ENCODE measurements around the gene AATK.
A peak's percentile ranks its signal among the peaks of the same experiment; 100 is the strongest.

AATK gene

DNA sequence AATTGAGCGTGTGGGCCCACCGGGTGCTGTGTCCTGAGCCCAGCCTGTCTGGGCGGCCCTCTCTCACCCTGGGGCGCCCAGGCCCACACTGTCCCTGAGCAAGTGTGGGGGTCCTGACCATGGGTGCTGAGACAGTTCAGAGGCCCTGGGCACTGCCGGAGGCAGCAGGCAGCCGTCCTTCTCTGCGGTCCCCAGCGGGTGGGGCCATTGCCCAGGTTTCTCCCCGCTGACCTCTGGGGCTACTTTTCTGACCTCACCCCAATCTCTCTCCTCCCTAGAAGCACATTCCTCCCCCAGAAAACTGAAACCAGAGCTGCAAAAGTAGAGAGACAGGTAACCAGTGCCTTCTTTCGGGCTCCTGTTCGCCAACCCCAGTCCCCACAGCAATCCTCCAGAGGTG is 36.7 kb downstream of the AATK start:
- Histone ChIP-seq H3K27ac (ENCODE audit: low read depth in 2 of 2, low read length in 2 of 2) (peak overlapping the region in 1 of 2 donors; percentile 4), H3K4me1 (ENCODE audit: control insufficient read depth in 2 of 2, insufficient read depth in 2 of 2, low read length in 2 of 2) (peaks cover 2 to 20% of the 10 kb centered on the region in 2 donors), H3K27me3 (ENCODE audit: control insufficient read depth in 2 of 2, insufficient read depth in 2 of 2, low read length in 2 of 2) (no peaks in the 10 kb centered on the region), H3K9me3 (ENCODE audit: control insufficient read depth in 2 of 2, low read length in 2 of 2) (no peaks in the 10 kb centered on the region), H3K4me3 (ENCODE audit: low read length in 2 of 2) (no peak overlapping the region), H3K9ac (ENCODE audit: low read depth in 1 of 2, low read length in 2 of 2) (no peak overlapping the region), H3K36me3 (ENCODE audit: control insufficient read depth in 2 of 2, insufficient read depth in 2 of 2, low read length in 2 of 2) (no peaks in the 10 kb centered on the region)

- no peak overlapping the region for H3K9ac ChIP-seq (ENCODE audit: low read depth in 1 of 2, low read length in 2 of 2)
- no peak overlapping the region for H3K4me3 ChIP-seq (ENCODE audit: low read length in 2 of 2)
- no peaks in the 10 kb centered on the region for H3K36me3 ChIP-seq (ENCODE audit: control insufficient read depth in 2 of 2, insufficient read depth in 2 of 2, low read length in 2 of 2)
- no peak overlapping the region for H3K27ac ChIP-seq (ENCODE audit: low read depth in 2 of 2, low read length in 2 of 2)
- H3K4me1 ChIP-seq (ENCODE audit: control insufficient read depth in 2 of 2, insufficient read depth in 2 of 2, low read length in 2 of 2), result peaks cover 2 to 20% of the 10 kb centered on the region in 2 donors
- no peaks in the 10 kb centered on the region for H3K27me3 ChIP-seq (ENCODE audit: control insufficient read depth in 2 of 2, insufficient read depth in 2 of 2, low read length in 2 of 2)
- H3K9me3 ChIP-seq (ENCODE audit: control insufficient read depth in 2 of 2, low read length in 2 of 2), result no peaks in the 10 kb centered on the region
Measured at GRCh38 chr17:81128774-81129173, 37.2 kb downstream of the AATK start.

DNA sequence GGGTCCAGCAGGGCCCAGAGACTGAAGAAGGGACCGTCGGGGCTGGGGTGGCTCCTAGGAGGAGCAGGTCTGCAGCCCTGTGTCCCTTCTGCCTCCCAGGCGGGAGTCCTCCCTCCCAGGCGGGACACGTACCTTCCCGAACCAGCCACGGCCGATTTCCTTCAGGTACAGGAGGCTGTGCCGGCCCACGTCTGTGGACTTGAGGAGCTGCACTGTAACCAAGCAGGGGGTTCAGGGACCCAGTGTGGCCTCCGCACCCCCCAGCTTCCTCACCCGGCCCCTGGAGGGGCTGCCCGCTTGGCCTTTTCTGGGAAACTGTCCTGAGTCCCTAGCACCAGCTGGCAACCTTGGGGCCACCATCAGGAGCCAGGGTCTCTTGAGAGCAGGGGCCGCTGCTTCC is 37.7 kb downstream of the AATK start:
- Histone ChIP-seq H3K27me3 (ENCODE audit: control insufficient read depth in 2 of 2, insufficient read depth in 2 of 2, low read length in 2 of 2) (no peaks in the 10 kb centered on the region), H3K9ac (ENCODE audit: low read depth in 1 of 2, low read length in 2 of 2) (no peak overlapping the region), H3K9me3 (ENCODE audit: control insufficient read depth in 2 of 2, low read length in 2 of 2) (no peaks in the 10 kb centered on the region), H3K4me1 (ENCODE audit: control insufficient read depth in 2 of 2, insufficient read depth in 2 of 2, low read length in 2 of 2) (peaks cover 2 to 20% of the 10 kb centered on the region in 2 donors), H3K27ac (ENCODE audit: low read depth in 2 of 2, low read length in 2 of 2) (no peak overlapping the region), H3K4me3 (ENCODE audit: low read length in 2 of 2) (no peak overlapping the region), H3K36me3 (ENCODE audit: control insufficient read depth in 2 of 2, insufficient read depth in 2 of 2, low read length in 2 of 2) (no peaks in the 10 kb centered on the region)

- no peaks in the 10 kb centered on the region for H3K9me3 ChIP-seq (ENCODE audit: control insufficient read depth in 2 of 2, low read length in 2 of 2)
- H3K27me3 ChIP-seq (ENCODE audit: control insufficient read depth in 2 of 2, insufficient read depth in 2 of 2, low read length in 2 of 2), result no peaks in the 10 kb centered on the region
- no peak overlapping the region for H3K4me3 ChIP-seq (ENCODE audit: low read length in 2 of 2)
- no peak overlapping the region for H3K9ac ChIP-seq (ENCODE audit: low read depth in 1 of 2, low read length in 2 of 2)
- no peaks in the 10 kb centered on the region for H3K36me3 ChIP-seq (ENCODE audit: control insufficient read depth in 2 of 2, insufficient read depth in 2 of 2, low read length in 2 of 2)
- H3K4me1 ChIP-seq (ENCODE audit: control insufficient read depth in 2 of 2, insufficient read depth in 2 of 2, low read length in 2 of 2), result peaks cover 2 to 15% of the 10 kb centered on the region in 2 donors
- H3K27ac ChIP-seq (ENCODE audit: low read depth in 2 of 2, low read length in 2 of 2), result no peak overlapping the region
Measured at GRCh38 chr17:81127526-81128177, 38.4 kb downstream of the AATK start.

- H3K27ac ChIP-seq (ENCODE audit: low read depth in 2 of 2, low read length in 2 of 2), result no peak overlapping the region
- no peaks in the 10 kb centered on the region for H3K9me3 ChIP-seq (ENCODE audit: control insufficient read depth in 2 of 2, low read length in 2 of 2)
- no peaks in the 10 kb centered on the region for H3K36me3 ChIP-seq (ENCODE audit: control insufficient read depth in 2 of 2, insufficient read depth in 2 of 2, low read length in 2 of 2)
- H3K27me3 ChIP-seq (ENCODE audit: control insufficient read depth in 2 of 2, insufficient read depth in 2 of 2, low read length in 2 of 2), result no peaks in the 10 kb centered on the region
- peaks cover under 1 to 10% of the 10 kb centered on the region in 2 donors for H3K4me1 ChIP-seq (ENCODE audit: control insufficient read depth in 2 of 2, insufficient read depth in 2 of 2, low read length in 2 of 2)
- H3K4me3 ChIP-seq (ENCODE audit: low read length in 2 of 2), result no peak overlapping the region
- no peak overlapping the region for H3K9ac ChIP-seq (ENCODE audit: low read depth in 1 of 2, low read length in 2 of 2)
Measured at GRCh38 chr17:81127133-81127455, 38.9 kb downstream of the AATK start.

DNA sequence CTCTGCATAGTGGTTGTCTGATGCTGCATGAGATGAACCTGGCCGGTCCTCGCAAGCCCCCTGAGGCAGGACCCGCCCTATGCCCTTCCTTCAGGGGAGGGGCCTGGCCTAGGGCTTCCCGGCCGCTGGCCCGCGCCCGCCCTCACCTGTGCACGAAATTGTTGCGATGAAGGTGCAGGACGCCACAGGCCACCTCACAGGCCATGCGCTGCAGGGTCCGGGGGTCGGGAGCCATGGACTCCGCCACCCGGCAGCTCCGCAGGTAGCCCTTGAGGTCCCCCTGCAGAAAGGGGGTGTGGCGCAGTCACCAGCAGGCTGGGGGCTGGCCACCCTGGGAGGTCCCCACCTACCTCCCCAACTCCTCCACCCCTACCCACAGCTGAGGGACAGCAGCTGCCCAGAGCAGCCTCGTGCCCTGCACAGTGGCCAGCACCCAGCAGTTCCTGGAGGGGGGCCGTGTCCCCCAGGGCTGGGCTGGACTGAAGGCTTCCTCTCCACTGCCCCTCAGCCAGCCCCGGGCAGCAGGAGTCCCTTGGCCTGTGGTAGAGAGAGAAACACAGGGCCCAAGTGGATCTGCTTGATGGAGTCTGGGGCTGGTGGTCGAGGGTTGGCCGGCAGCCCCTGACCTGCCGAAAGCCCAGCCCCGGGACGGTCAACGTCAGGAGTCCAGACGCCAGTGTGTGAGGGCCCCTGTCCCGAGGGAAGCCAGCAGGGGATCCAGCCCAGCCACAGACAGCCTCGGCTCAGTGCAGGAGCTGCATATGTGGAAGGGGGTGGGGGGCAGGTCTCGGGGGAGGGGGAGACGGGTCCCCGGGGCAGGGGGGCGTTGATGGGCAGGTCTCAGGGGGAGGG is 39.5 kb downstream of the AATK start:
- H3K27ac ChIP-seq (ENCODE audit: low read depth in 2 of 2, low read length in 2 of 2), result no peak overlapping the region
- H3K27me3 ChIP-seq (ENCODE audit: control insufficient read depth in 2 of 2, insufficient read depth in 2 of 2, low read length in 2 of 2), result no peaks in the 10 kb centered on the region
- H3K4me3 ChIP-seq (ENCODE audit: low read length in 2 of 2), result no peak overlapping the region
- no peak overlapping the region for H3K9ac ChIP-seq (ENCODE audit: low read depth in 1 of 2, low read length in 2 of 2)
- no peaks in the 10 kb centered on the region for H3K36me3 ChIP-seq (ENCODE audit: control insufficient read depth in 2 of 2, insufficient read depth in 2 of 2, low read length in 2 of 2)
- no peaks in the 10 kb centered on the region for H3K9me3 ChIP-seq (ENCODE audit: control insufficient read depth in 2 of 2, low read length in 2 of 2)
- H3K4me1 ChIP-seq (ENCODE audit: control insufficient read depth in 2 of 2, insufficient read depth in 2 of 2, low read length in 2 of 2), result peaks cover 0 to 4% of the 10 kb centered on the region in 2 donors

DNA sequence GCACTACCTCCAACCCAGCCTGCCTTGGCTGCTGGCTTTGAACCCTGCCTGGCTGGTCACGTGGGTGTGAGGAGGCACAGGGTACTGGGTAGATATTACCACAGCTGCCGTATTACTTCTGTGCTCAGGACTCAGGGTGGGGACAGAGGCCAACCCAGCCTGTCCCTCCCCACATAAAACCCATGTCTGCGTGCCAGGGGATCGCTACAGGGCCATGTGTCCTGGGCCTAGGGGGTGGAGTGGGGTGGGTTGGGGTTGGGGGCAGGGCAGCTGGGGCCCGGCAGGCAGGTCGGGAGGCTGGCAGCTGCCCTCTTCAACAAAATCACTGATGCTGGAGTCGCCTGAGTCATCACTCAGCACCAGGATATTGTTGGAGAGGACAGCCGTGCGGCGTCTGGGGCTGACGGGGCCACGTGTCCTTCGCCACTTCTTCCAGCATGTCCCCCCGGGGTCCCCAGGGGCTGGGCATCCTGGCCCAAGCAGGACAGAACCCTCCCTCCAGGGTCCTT is 40.4 kb downstream of the AATK start:
- H3K27me3 ChIP-seq (ENCODE audit: control insufficient read depth in 2 of 2, insufficient read depth in 2 of 2, low read length in 2 of 2), result no peaks in the 10 kb centered on the region
- no peak overlapping the region for H3K27ac ChIP-seq (ENCODE audit: low read depth in 2 of 2, low read length in 2 of 2)

GRCh38 chr17:81124377-81124776 is 41.6 kb downstream of the AATK start:
- H3K4me3 ChIP-seq (ENCODE audit: low read length in 2 of 2), result no peak overlapping the region

More for the DNA sequence above, 40.4 kb downstream of the AATK start:
- H3K36me3 ChIP-seq (ENCODE audit: control insufficient read depth in 2 of 2, insufficient read depth in 2 of 2, low read length in 2 of 2), result no peaks in the 10 kb centered on the region
- no peaks in the 10 kb centered on the region for H3K9me3 ChIP-seq (ENCODE audit: control insufficient read depth in 2 of 2, low read length in 2 of 2)
- H3K4me1 ChIP-seq (ENCODE audit: control insufficient read depth in 2 of 2, insufficient read depth in 2 of 2, low read length in 2 of 2), result no peaks in the 10 kb centered on the region
- H3K9ac ChIP-seq (ENCODE audit: low read depth in 1 of 2, low read length in 2 of 2), result no peak overlapping the region
- H3K4me3 ChIP-seq (ENCODE audit: low read length in 2 of 2), result no peak overlapping the region

DNA sequence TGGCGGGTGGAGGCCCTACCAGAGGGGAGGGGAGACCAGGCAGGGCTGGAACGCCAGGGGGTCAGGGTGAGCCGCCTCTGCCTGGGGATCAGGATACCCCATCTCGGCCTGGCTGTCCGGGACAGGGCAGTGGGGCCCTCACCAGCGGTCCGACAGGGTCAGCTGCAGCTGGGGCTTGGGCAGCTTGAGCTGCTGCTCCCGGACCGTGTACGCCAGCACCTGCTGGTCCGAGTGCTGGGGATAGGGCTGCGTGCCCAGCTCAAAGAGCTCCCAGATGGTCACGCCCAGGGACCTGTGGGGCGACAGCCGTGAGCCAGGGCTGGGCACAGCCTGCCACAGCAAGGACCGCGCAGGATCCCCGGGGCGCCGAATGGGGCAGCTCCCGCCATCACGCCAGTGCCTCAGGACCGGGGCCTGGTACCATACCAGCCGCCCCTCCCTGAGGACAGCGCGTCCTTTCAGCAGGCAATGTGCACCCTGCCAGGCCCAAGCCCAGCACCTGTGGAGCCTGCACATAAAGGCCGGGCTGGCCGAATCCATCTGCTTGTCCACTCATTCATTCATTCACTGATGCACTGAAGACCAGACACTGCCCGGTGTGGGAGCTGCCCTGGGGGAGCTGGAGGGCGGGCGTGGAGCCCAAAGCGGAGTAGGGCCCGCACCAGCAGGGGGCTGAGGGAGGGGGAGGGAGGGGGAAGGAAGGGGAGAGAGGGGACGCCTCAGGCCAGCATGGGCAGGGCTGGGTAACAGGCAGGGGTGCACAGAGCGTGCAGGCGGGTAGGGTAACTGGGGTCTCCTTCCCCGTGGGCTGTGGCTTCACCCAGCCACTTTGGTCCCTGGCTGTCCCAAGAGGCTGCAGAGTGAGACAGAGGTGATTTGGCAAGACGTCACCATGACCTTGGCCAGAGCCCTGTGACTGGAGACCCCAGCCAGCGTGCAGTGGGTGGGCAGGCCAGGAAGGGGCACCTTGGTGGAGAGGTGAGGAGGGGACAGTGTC is 42.7 kb downstream of the AATK start:
- Histone ChIP-seq H3K4me3 (ENCODE audit: low read length in 2 of 2) (no peak overlapping the region), H3K27ac (ENCODE audit: low read depth in 2 of 2, low read length in 2 of 2) (no peak overlapping the region), H3K9me3 (ENCODE audit: control insufficient read depth in 2 of 2, low read length in 2 of 2) (no peaks in the 10 kb centered on the region), H3K4me1 (ENCODE audit: control insufficient read depth in 2 of 2, insufficient read depth in 2 of 2, low read length in 2 of 2) (peaks cover 3 to 5% of the 10 kb centered on the region in 2 donors), H3K36me3 (ENCODE audit: control insufficient read depth in 2 of 2, insufficient read depth in 2 of 2, low read length in 2 of 2) (no peaks in the 10 kb centered on the region), H3K9ac (ENCODE audit: low read depth in 1 of 2, low read length in 2 of 2) (no peak overlapping the region), H3K27me3 (ENCODE audit: control insufficient read depth in 2 of 2, insufficient read depth in 2 of 2, low read length in 2 of 2) (no peaks in the 10 kb centered on the region)

More at GRCh38 chr17:81124377-81124776, 41.6 kb downstream of the AATK start:
- H3K27ac ChIP-seq (ENCODE audit: low read depth in 2 of 2, low read length in 2 of 2), result no peak overlapping the region
- peaks cover 0 to 2% of the 10 kb centered on the region in 2 donors for H3K4me1 ChIP-seq (ENCODE audit: control insufficient read depth in 2 of 2, insufficient read depth in 2 of 2, low read length in 2 of 2)
- H3K36me3 ChIP-seq (ENCODE audit: control insufficient read depth in 2 of 2, insufficient read depth in 2 of 2, low read length in 2 of 2), result no peaks in the 10 kb centered on the region
- no peak overlapping the region for H3K9ac ChIP-seq (ENCODE audit: low read depth in 1 of 2, low read length in 2 of 2)
- no peaks in the 10 kb centered on the region for H3K9me3 ChIP-seq (ENCODE audit: control insufficient read depth in 2 of 2, low read length in 2 of 2)
- H3K27me3 ChIP-seq (ENCODE audit: control insufficient read depth in 2 of 2, insufficient read depth in 2 of 2, low read length in 2 of 2), result no peaks in the 10 kb centered on the region
